ENCODE results near the gene AK8.

AK8 gene

DNA sequence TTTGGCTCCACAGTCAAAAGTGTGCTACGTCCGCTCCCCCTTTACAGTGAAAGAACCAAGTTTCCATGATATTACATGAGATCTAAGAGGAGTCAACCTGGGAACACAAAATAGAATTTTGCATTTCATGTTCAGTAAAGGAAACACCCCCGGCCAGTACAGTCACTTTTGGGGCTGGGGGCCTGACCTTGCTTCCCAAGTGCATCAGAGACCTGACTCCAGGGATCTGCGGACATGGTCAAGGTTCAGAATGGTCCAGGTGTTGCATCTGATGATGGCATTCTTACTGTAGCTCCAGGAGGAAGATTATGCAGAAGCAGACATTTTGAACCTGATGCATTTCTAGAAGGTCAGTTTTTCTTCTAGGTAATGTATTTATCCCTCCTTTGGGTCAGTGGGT is 39.8 kb downstream of the AK8 start:
- H3K4me1 ChIP-seq (ENCODE audit: low read length): no peaks in the 10 kb centered on the region
- H3K79me2 ChIP-seq (ENCODE audit: low read length): no peaks in the 10 kb centered on the region
- no peak overlapping the region for H3K4me2 ChIP-seq (ENCODE audit: low read length)
- no peaks in the 10 kb centered on the region for H3K9me3 ChIP-seq (ENCODE audit: insufficient read depth, low read length)
- H3K9ac ChIP-seq (ENCODE audit: low read length): no peak overlapping the region
- no peaks in the 10 kb centered on the region for H3K27me3 ChIP-seq (ENCODE audit: low read depth, low read length)
- no peaks in the 10 kb centered on the region for H4K20me1 ChIP-seq (ENCODE audit: insufficient read depth, low read length)
- H3K4me3 ChIP-seq (ENCODE audit: low read length): no peak overlapping the region
- H3K36me3 ChIP-seq (replicated peaks; ENCODE audit: low read depth, low read length): no peaks in the 10 kb centered on the region
- H3K27ac ChIP-seq (ENCODE audit: low read length): no peak overlapping the region
- TF ChIP-seq, protein P1, sequence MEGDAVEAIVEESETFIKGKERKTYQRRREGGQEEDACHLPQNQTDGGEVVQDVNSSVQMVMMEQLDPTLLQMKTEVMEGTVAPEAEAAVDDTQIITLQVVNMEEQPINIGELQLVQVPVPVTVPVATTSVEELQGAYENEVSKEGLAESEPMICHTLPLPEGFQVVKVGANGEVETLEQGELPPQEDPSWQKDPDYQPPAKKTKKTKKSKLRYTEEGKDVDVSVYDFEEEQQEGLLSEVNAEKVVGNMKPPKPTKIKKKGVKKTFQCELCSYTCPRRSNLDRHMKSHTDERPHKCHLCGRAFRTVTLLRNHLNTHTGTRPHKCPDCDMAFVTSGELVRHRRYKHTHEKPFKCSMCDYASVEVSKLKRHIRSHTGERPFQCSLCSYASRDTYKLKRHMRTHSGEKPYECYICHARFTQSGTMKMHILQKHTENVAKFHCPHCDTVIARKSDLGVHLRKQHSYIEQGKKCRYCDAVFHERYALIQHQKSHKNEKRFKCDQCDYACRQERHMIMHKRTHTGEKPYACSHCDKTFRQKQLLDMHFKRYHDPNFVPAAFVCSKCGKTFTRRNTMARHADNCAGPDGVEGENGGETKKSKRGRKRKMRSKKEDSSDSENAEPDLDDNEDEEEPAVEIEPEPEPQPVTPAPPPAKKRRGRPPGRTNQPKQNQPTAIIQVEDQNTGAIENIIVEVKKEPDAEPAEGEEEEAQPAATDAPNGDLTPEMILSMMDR (IDR thresholded peaks at IDR 0.05; ENCODE audit: low read depth, low read length): no peak
- TF ChIP-seq EZH2phosphoT487 (IDR thresholded peaks at IDR 0.05; ENCODE audit: low read depth): no peak
- no peak overlapping the region for H2AFZ ChIP-seq (ENCODE audit: low read depth, low read length)

DNA sequence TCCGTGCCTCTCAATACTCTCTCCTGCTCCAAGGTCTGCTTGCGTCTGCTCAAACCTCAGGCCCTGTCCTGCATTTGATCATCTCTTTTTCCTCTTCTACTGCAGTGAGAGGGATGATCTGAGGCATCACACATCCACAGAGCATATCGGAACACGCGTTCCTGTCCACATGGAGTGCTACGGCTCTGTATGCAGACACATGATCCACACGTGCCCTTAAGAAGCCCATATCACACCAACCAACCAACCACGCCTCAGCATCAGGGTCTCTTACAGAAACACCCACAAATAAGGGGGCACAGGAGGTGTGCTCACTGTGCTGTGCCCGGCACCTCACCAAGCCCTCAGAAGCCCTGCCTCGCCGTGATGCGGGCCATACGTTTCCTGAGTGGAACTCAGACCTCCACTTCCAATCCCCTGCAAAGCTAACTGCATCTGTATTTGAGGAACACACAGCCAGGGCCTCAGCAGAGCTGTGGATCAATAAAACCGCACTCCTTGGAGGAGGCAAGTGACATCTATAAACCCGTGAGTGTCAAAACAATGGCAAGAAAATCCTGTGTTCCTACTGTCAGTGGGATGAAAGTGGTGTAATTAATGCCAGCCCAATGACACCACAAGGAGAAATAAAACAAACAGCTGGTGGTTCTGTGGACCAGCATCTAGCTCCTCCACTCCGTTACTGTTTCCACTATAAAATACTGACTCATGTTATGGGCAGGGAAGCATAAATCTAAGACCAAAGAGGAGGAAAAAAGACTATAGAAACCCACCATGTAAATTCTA is 40.4 kb downstream of the AK8 start:
- Histone ChIP-seq H3K4me3 (ENCODE audit: low read length) (no peak overlapping the region), H3K36me3 (replicated peaks; ENCODE audit: low read depth, low read length) (no peaks in the 10 kb centered on the region), H3K4me1 (ENCODE audit: low read length) (no peaks in the 10 kb centered on the region), H4K20me1 (ENCODE audit: insufficient read depth, low read length) (no peaks in the 10 kb centered on the region), H3K27me3 (ENCODE audit: low read depth, low read length) (no peaks in the 10 kb centered on the region), H2AFZ (ENCODE audit: low read depth, low read length) (no peak overlapping the region), H3K27ac (ENCODE audit: low read length) (no peak overlapping the region), H3K4me2 (ENCODE audit: low read length) (no peak overlapping the region), H3K9ac (ENCODE audit: low read length) (no peak overlapping the region), H3K79me2 (ENCODE audit: low read length) (no peaks in the 10 kb centered on the region), H3K9me3 (ENCODE audit: insufficient read depth, low read length) (no peaks in the 10 kb centered on the region)
- TF ChIP-seq EZH2phosphoT487 (IDR thresholded peaks at IDR 0.05; ENCODE audit: low read depth): no peak
- TF ChIP-seq, protein P1 (IDR thresholded peaks at IDR 0.05; ENCODE audit: low read depth, low read length): no peak

DNA sequence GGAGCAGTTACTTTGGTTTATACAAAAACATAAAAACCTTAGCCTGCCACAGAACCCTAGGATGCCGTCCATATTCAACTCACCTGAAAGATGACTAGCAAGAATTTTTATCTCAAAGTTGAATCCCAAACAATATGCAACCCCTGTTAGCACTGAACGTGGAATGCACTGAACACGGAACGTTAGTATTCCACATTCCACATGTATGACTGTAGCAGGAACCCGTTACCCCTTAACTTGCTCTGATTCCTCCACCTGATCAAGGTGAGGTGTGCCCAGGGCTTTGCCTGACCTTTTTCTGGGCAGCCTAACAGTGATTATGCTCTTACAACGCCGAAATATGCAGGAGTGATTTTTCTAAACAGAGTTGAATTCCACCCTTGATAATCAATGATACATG is 43.7 kb downstream of the AK8 start:
- TF ChIP-seq, protein P1 (IDR thresholded peaks at IDR 0.05; ENCODE audit: low read depth, low read length): no peak
- no peak for TF ChIP-seq EZH2phosphoT487 (IDR thresholded peaks at IDR 0.05; ENCODE audit: low read depth)
- H3K9me3 ChIP-seq (ENCODE audit: insufficient read depth, low read length): no peaks in the 10 kb centered on the region

DNA sequence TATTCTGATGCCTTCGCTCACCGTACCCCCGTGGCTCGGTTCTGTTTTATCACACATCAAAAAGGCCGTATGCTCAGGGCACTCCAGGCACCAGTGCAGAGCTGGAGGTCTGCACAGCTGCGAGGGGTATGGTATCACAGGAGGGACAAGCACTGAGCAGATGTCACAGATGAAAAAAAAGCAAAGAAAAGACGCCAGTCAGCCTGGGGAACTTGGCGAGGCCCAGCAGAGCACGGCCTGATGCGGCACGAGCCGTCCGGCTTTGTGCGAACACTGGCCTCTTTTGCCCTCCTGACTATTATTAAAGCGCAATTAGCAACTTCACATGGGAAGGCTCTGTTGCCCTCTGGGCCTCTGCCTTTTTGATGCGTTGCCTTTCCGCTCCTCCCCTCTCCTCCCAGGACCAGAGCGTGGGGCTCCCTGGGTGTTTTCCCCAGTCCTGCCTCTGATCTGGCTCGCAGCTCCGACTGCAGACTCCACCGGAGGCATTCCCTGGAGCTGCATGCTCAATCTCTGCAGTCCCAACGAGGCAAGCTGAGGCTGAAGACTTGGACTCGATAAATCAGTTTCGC is 44.4 kb downstream of the AK8 start:
- Histone ChIP-seq H3K9me3 (ENCODE audit: insufficient read depth, low read length) (no peaks in the 10 kb centered on the region), H2AFZ (ENCODE audit: low read depth, low read length) (no peak overlapping the region), H3K36me3 (replicated peaks; ENCODE audit: low read depth, low read length) (no peaks in the 10 kb centered on the region), H3K4me3 (ENCODE audit: low read length) (no peak overlapping the region), H3K9ac (ENCODE audit: low read length) (no peak overlapping the region), H3K27me3 (ENCODE audit: low read depth, low read length) (peaks cover 12% of the 10 kb centered on the region; the same call in 1 of the 2 replicates), H3K27ac (ENCODE audit: low read length) (no peak overlapping the region), H3K79me2 (ENCODE audit: low read length) (no peaks in the 10 kb centered on the region), H3K4me2 (ENCODE audit: low read length) (no peak overlapping the region), H3K4me1 (ENCODE audit: low read length) (no peaks in the 10 kb centered on the region), H4K20me1 (ENCODE audit: insufficient read depth, low read length) (no peaks in the 10 kb centered on the region)
- TF ChIP-seq, protein P1 (IDR thresholded peaks at IDR 0.05; ENCODE audit: low read depth, low read length): no peak
- TF ChIP-seq EZH2phosphoT487 (IDR thresholded peaks at IDR 0.05; ENCODE audit: low read depth): no peak

More for the DNA sequence above, 43.7 kb downstream of the AK8 start:
- H3K9ac ChIP-seq (ENCODE audit: low read length): no peak overlapping the region
- no peaks in the 10 kb centered on the region for H4K20me1 ChIP-seq (ENCODE audit: insufficient read depth, low read length)
- H3K4me3 ChIP-seq (ENCODE audit: low read length): no peak overlapping the region
- H2AFZ ChIP-seq (ENCODE audit: low read depth, low read length): no peak overlapping the region
- H3K79me2 ChIP-seq (ENCODE audit: low read length): no peaks in the 10 kb centered on the region
- H3K27me3 ChIP-seq (ENCODE audit: low read depth, low read length): peaks cover 12% of the 10 kb centered on the region; the same call in 1 of the 2 replicates
- H3K36me3 ChIP-seq (replicated peaks; ENCODE audit: low read depth, low read length): no peaks in the 10 kb centered on the region
- no peaks in the 10 kb centered on the region for H3K4me1 ChIP-seq (ENCODE audit: low read length)
- H3K4me2 ChIP-seq (ENCODE audit: low read length): no peak overlapping the region
- no peak overlapping the region for H3K27ac ChIP-seq (ENCODE audit: low read length)

Data from OCI-LY3 (cell line).